GM12874 (cell line): ENCODE results near the gene GHR.

Experiments
- TF ChIP-seq, protein P1 (sequence below): IDR thresholded peaks from 2 replicates; pipeline ENCODE4 v1.5.1; 2011; ENCODE audit warnings: low read depth, mild to moderate bottlenecking, control low read depth, low read length, moderate library complexity; ENCODE audit not compliant: insufficient read depth

GHR gene

DNA sequence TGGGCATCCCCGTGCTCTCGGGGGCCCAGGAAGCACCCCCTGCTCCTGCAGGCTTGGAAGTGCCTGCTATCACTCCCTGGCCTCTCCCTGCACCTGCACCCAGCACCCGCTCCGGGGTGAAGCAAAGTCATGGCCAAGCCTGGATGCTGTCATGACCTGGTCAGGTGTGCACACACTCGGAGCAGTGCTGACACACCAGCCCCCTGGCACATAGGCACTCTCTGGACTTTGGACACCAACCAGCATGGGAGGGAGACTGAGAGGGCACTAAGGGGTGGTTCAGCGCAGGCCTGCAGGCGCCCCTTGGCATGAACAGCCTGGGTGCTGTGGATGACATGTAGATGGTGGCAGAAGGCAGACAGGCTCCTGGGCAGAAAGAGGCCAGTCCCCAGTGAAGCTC lies 158.6 kb downstream of the GHR start:
- TF ChIP-seq, protein P1, sequence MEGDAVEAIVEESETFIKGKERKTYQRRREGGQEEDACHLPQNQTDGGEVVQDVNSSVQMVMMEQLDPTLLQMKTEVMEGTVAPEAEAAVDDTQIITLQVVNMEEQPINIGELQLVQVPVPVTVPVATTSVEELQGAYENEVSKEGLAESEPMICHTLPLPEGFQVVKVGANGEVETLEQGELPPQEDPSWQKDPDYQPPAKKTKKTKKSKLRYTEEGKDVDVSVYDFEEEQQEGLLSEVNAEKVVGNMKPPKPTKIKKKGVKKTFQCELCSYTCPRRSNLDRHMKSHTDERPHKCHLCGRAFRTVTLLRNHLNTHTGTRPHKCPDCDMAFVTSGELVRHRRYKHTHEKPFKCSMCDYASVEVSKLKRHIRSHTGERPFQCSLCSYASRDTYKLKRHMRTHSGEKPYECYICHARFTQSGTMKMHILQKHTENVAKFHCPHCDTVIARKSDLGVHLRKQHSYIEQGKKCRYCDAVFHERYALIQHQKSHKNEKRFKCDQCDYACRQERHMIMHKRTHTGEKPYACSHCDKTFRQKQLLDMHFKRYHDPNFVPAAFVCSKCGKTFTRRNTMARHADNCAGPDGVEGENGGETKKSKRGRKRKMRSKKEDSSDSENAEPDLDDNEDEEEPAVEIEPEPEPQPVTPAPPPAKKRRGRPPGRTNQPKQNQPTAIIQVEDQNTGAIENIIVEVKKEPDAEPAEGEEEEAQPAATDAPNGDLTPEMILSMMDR: no peak

- TF ChIP-seq, protein P1: no peak
These were observed 159.5 kb downstream of the GHR start for GRCh38 chr5:42582723-42583122.

GRCh38 chr5:42583322-42583721 lies 160.1 kb downstream of the GHR start:
- TF ChIP-seq, protein P1: peak; percentile 75

DNA sequence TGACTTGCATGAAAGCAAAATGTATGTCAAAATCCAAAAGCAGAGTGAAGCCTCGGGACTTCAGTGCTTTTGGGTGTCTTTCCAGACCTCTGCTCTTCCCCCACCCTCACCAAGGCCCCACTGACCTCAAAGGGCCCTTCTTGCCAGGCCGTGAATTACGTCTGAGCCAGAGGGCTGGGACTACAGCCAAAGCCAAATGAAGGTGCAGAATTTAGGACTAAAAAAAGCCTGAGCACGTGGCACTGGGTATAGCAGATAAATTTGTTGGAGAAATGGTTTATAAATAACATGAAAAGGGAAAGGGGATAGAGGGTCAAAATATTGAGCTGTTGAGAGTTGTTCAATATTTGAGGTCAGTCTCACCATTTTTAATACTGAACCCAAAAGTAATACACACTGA lies 163.4 kb downstream of the GHR start:
- TF ChIP-seq, protein P1: no peak

DNA sequence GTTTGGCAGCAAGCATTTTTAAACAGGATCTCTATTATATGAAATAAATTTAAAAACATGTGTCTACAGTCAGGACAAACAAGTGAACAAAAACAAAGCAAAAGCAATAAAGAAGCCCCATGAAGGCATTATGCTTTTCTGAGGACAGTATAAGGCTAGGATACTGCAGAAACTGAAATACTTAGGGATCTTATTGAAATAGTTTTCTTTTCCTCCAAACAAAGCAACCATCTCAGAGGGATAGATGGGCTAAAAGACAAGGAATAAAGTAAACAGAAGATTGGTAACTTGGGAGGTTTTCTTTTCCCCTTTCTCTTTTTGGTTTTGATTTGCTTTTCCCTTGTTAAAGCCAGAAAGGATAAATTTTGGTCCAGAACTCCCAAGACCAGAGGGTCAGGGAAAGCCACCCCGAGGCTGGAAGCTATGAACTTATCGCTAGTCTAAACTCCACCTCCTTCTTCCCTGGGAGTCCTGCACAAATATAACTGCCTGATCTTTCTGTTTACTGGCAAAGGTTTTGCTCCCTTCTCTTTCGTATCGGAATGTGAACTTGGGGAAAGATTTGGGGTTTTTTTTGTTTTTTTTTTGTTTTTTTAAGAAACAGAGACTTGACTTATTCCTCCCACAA lies 164.0 kb downstream of the GHR start:
- TF ChIP-seq, protein P1: no peak

DNA sequence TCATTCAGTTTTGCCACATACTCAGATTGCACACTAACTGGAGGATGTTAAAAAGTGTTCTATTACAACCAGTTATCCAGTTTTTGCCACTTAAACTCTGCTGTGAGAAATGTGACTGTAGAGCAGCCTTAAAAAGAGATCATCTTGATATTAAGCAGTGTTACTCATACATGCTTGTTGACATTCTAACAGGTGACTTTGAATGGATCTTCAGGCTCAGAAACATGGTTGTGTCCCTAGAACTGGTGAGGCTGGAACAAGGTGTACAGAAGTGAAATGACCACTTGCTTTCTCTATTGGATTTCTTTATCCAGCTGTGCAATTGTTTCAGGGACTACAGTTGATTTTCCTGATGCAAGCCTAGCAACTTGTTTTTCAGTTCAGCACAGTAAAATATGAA lies 167.3 kb downstream of the GHR start:
- TF ChIP-seq, protein P1: no peak

DNA sequence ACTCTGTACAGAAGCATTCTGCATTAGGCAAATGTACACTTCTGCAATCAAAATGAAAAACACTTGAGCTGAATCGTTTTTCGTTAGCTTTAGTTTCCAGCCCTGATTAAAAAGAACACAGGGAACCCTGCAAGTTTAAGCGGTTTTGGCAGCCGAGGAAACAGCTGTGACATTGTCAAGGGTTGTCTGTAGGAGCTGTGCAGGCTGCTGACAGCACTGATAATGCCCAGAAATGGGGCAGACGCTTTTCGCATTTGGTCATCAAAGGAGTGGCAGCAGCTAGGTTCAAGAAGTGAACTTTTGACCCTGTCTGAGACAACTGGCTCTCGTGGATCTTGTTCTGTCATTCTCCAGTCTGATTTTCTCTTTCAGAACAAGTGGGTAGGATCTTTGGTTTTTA lies 167.8 kb downstream of the GHR start:
- TF ChIP-seq, protein P1: no peak
